Measurements from ENCODE around the gene PPP2R3B.
"Not testable (repeated sequence)": the region's sequence is repeated elsewhere in the genome, so short reads cannot be mapped to it uniquely, and the experiment has no call there.

PPP2R3B gene

GRCh38 chrX:337331-337831, 49.3 kb downstream of the PPP2R3B start:
- DNase-seq (ENCODE audit: low read depth), result no peak

GRCh38 chrX:336227-336626, 50.5 kb downstream of the PPP2R3B start:
- no peak for DNase-seq (ENCODE audit: low read depth)

- DNase-seq (ENCODE audit: low read depth), result no peak
Observed at GRCh38 chrX:335758-336155, 51.0 kb downstream of the PPP2R3B start.

- no peak for DNase-seq (ENCODE audit: low read depth)
Observed at GRCh38 chrX:334971-335757, 51.5 kb downstream of the PPP2R3B start.

GRCh38 chrX:334331-334891, 52.3 kb downstream of the PPP2R3B start:
- no peak for DNase-seq (ENCODE audit: low read depth)

GRCh38 chrX:333611-334311, 52.9 kb downstream of the PPP2R3B start:
- DNase-seq (ENCODE audit: low read depth), result no peak

GRCh38 chrX:332916-333610, 53.6 kb downstream of the PPP2R3B start:
- DNase-seq (ENCODE audit: low read depth), result no peak

- no peak for DNase-seq (ENCODE audit: low read depth)
Observed at GRCh38 chrX:332496-332860, 54.2 kb downstream of the PPP2R3B start.

GRCh38 chrX:331825-332495, 54.7 kb downstream of the PPP2R3B start:
- DNase-seq (ENCODE audit: low read depth), result no peak

- no peak for DNase-seq (ENCODE audit: low read depth)
Observed at GRCh38 chrX:331151-331824, 55.4 kb downstream of the PPP2R3B start.

GRCh38 chrX:330726-331150, 56.0 kb downstream of the PPP2R3B start:
- DNase-seq (ENCODE audit: low read depth), result no peak

GRCh38 chrX:330141-330725, 56.5 kb downstream of the PPP2R3B start:
- not testable (repeated sequence) for DNase-seq (ENCODE audit: low read depth)

GRCh38 chrX:329291-329910, 57.3 kb downstream of the PPP2R3B start:
- DNase-seq (ENCODE audit: low read depth), result no peak

- DNase-seq (ENCODE audit: low read depth), result no peak
Observed at GRCh38 chrX:327660-328126, 59.0 kb downstream of the PPP2R3B start.

- DNase-seq (ENCODE audit: low read depth), result not testable (repeated sequence)
Observed at GRCh38 chrX:324664-325063, 62.0 kb downstream of the PPP2R3B start.

GRCh38 chrX:323721-324628, 62.7 kb downstream of the PPP2R3B start:
- DNase-seq (ENCODE audit: low read depth), result no peak

GRCh38 chrX:320126-320783, 66.5 kb downstream of the PPP2R3B start:
- no peak for DNase-seq (ENCODE audit: low read depth)

- DNase-seq (ENCODE audit: low read depth), result no peak
Observed at GRCh38 chrX:319579-320125, 67.1 kb downstream of the PPP2R3B start.

All from activated gamma-delta T cell treated with anti-CD3 and anti-CD28 coated beads, Interleukin-2, amount 50 U/mL, for 16 hours (primary cell).